H9 (cell line): ENCODE results near the gene DDAH2. TPM values are rescaled to one million over a fixed set of nuclear protein-coding genes. Genes with fewer than 3 reads are reported as not detected.

Experiments
- DNase-seq: peaks from one replicate; pipeline ENCODE4 v3.0.0-alpha.2; 2017
- H2AFZ ChIP-seq: one replicate; pipeline ENCODE4 v1.6.1; 2013; ENCODE audit warnings: mild to moderate bottlenecking, low read length, control low read depth, moderate library complexity
- H2AK5ac ChIP-seq: 2 replicates; pipeline ENCODE4 v1.6.1; 2013; ENCODE audit warnings: low read length, control low read depth, mixed read lengths; ENCODE audit not compliant: insufficient read length
- H2BK120ac ChIP-seq: one replicate; pipeline ENCODE4 v1.6.1; 2013; ENCODE audit warnings: low read depth, mild to moderate bottlenecking, low read length, control low read depth, inconsistent platforms; ENCODE audit not compliant: poor library complexity, severe bottlenecking
- H2BK12ac ChIP-seq: 2 replicates; pipeline ENCODE4 v1.6.1; 2013; ENCODE audit warnings: low read length, control low read depth, mixed read lengths, low read depth; ENCODE audit not compliant: insufficient read length
- H2BK15ac ChIP-seq: 2 replicates; pipeline ENCODE4 v1.6.1; 2013; ENCODE audit warnings: low read depth, low read length, control low read depth
- H2BK20ac ChIP-seq: one replicate; pipeline ENCODE4 v1.6.1; 2013; ENCODE audit warnings: low read depth, mild to moderate bottlenecking, low read length, control low read depth, inconsistent platforms; ENCODE audit not compliant: poor library complexity, severe bottlenecking
- H2BK5ac ChIP-seq: 2 replicates; pipeline ENCODE4 v1.6.1; 2013; ENCODE audit warnings: low read length, control low read depth, mixed read lengths; ENCODE audit not compliant: insufficient read length
- H3K14ac ChIP-seq: 2 replicates; pipeline ENCODE4 v1.6.1; 2013; ENCODE audit warnings: low read length, control low read depth; ENCODE audit not compliant: insufficient read depth
- H3K18ac ChIP-seq: 2 replicates; pipeline ENCODE4 v1.6.1; 2013; ENCODE audit warnings: low read depth, mild to moderate bottlenecking, mixed read lengths, low read length, control low read depth; ENCODE audit not compliant: insufficient read length
- H3K23ac ChIP-seq: 2 replicates; pipeline ENCODE4 v1.6.1; 2013; ENCODE audit warnings: low read length, control low read depth, mixed read lengths, low read depth; ENCODE audit not compliant: insufficient read length
- H3K23me2 ChIP-seq: 2 replicates; pipeline ENCODE4 v1.6.1; 2013; ENCODE audit warnings: low read depth, mild to moderate bottlenecking, mixed read lengths, low read length, control low read depth; ENCODE audit not compliant: insufficient read length, poor library complexity, severe bottlenecking
- H3K27ac ChIP-seq: 2 replicates; pipeline ENCODE4 v1.5.1; 2013; ENCODE audit warnings: low read length, control low read depth, mixed read lengths, low read depth; ENCODE audit not compliant: insufficient read length
- H3K27me3 ChIP-seq: 2 replicates; pipeline ENCODE4 v1.6.1; 2013; ENCODE audit warnings: low read length, control low read depth, inconsistent platforms; ENCODE audit not compliant: insufficient read depth
- H3K4ac ChIP-seq: 2 replicates; pipeline ENCODE4 v1.6.1; 2013; ENCODE audit warnings: low read depth, mild to moderate bottlenecking, control low read depth, inconsistent platforms, low read length, moderate library complexity
- H3K4me1 ChIP-seq: 2 replicates; pipeline ENCODE4 v1.6.1; 2013; ENCODE audit warnings: low read length, control low read depth, inconsistent platforms; ENCODE audit not compliant: insufficient read depth
- H3K4me2 ChIP-seq: 2 replicates; pipeline ENCODE4 v1.6.1; 2013; ENCODE audit warnings: low read length, control low read depth, mixed read lengths; ENCODE audit not compliant: insufficient read length, insufficient read depth
- H3K56ac ChIP-seq: 2 replicates; pipeline ENCODE4 v1.6.1; 2013; ENCODE audit warnings: low read depth, mild to moderate bottlenecking, mixed read lengths, low read length, control low read depth; ENCODE audit not compliant: insufficient read length
- H3K79me1 ChIP-seq: 2 replicates; pipeline ENCODE4 v1.6.1; 2013; ENCODE audit warnings: low read depth, mild to moderate bottlenecking, moderate library complexity, low read length, control low read depth, inconsistent platforms; ENCODE audit not compliant: insufficient read depth, poor library complexity, severe bottlenecking
- H3K79me2 ChIP-seq: 2 replicates; pipeline ENCODE4 v1.6.1; 2013; ENCODE audit warnings: low read length, control low read depth, inconsistent platforms; ENCODE audit not compliant: insufficient read depth
- H3K9ac ChIP-seq: 2 replicates; pipeline ENCODE4 v1.6.1; 2013; ENCODE audit warnings: low read length, control low read depth, mixed read lengths; ENCODE audit not compliant: insufficient read length; ENCODE audit errors: extremely low read depth
- H3K9me3 ChIP-seq: one replicate; pipeline ENCODE4 v1.6.1; 2013; ENCODE audit warnings: low read depth, low read length, inconsistent platforms; ENCODE audit not compliant: control insufficient read depth
- H3T11ph ChIP-seq: one replicate; pipeline ENCODE4 v1.6.1; 2013; ENCODE audit warnings: mild to moderate bottlenecking, low read length, control low read depth, inconsistent platforms
- H4K20me1 ChIP-seq: one replicate; pipeline ENCODE4 v1.6.1; 2013; ENCODE audit not compliant: control insufficient read depth, insufficient read length, insufficient read depth
- H4K5ac ChIP-seq: 2 replicates; pipeline ENCODE4 v1.6.1; 2013; ENCODE audit warnings: low read depth, mild to moderate bottlenecking, mixed read lengths, low read length, control low read depth; ENCODE audit not compliant: insufficient read length
- H4K8ac ChIP-seq: replicated peaks from 2 replicates; pipeline ENCODE4 v1.6.1; 2013; ENCODE audit warnings: low read length, control low read depth, mixed read lengths, low read depth; ENCODE audit not compliant: insufficient read length
- H4K91ac ChIP-seq: 2 replicates; pipeline ENCODE4 v1.6.1; 2013; ENCODE audit warnings: low read depth, mild to moderate bottlenecking, moderate library complexity, mixed read lengths, low read length, control low read depth; ENCODE audit not compliant: insufficient read length
- H3K27ac Mint-ChIP-seq, 3 experiments: 2 replicates in 2 of 3; 3 replicates in 1 of 3; pipeline ENCODE4 v1.8.0; 2020 to 2021; ENCODE audit warnings: mixed read lengths in 3 of 3, mild to moderate bottlenecking in 1 of 3, moderate library complexity in 1 of 3
- H3K27me3 Mint-ChIP-seq: 2 replicates; pipeline ENCODE4 v1.8.0; 2021; ENCODE audit warnings: low read depth, mild to moderate bottlenecking, moderate library complexity, mixed read lengths
- H3K36me3 Mint-ChIP-seq, 3 experiments: 2 replicates in 2 of 3; 3 replicates in 1 of 3; pipeline ENCODE4 v1.8.0; 2020 to 2021; ENCODE audit warnings: low read depth in 3 of 3, mixed read lengths in 3 of 3; ENCODE audit not compliant: insufficient read depth in 1 of 3
- H3K4me1 Mint-ChIP-seq, 2 experiments: 2 replicates each; pipeline ENCODE4 v1.8.0; 2020; ENCODE audit warnings: mixed read lengths in 2 of 2
- H3K4me3 Mint-ChIP-seq, 2 experiments: 2 replicates in 1 of 2; 3 replicates in 1 of 2; pipeline ENCODE4 v1.8.0; 2020 to 2021; ENCODE audit warnings: mild to moderate bottlenecking in 2 of 2, mixed read lengths in 2 of 2, moderate library complexity in 1 of 2
- H3K9me3 Mint-ChIP-seq, 2 experiments: 2 replicates in 1 of 2; 3 replicates in 1 of 2; pipeline ENCODE4 v1.8.0; 2020; ENCODE audit warnings: mild to moderate bottlenecking in 2 of 2, mixed read lengths in 2 of 2, moderate library complexity in 1 of 2
- WGBS: extraction: QIAGEN DNeasy Blood & Tissue Kit; methylation state at CpG from one replicate; pipeline ENCODE4 v1.1.7; 2013; ENCODE audit warnings: missing lambda C conversion rate, low lambda C conversion rate, mixed read lengths; ENCODE audit not compliant: insufficient read length; ENCODE audit errors: extremely low coverage; 5-methylcytosine and 5-hydroxymethylcytosine counted together
- total RNA-seq: library from RNA; stranded (reverse); gene quantifications from 2 replicates; pipeline ENCODE4 v1.2.1, GENCODE V29; 2021
- TF ChIP-seq, protein P1 (sequence below): fragments of 200-600 bp; sonication (generic); conservative IDR thresholded peaks from 3 replicates; pipeline ENCODE4 v1.8.0; 2021; ENCODE audit warnings: antibody characterized with exemption, mild to moderate bottlenecking

Gene DDAH2
- total RNA-seq, 1 experiment from 2014 or later = 73.2 TPM

DNA sequence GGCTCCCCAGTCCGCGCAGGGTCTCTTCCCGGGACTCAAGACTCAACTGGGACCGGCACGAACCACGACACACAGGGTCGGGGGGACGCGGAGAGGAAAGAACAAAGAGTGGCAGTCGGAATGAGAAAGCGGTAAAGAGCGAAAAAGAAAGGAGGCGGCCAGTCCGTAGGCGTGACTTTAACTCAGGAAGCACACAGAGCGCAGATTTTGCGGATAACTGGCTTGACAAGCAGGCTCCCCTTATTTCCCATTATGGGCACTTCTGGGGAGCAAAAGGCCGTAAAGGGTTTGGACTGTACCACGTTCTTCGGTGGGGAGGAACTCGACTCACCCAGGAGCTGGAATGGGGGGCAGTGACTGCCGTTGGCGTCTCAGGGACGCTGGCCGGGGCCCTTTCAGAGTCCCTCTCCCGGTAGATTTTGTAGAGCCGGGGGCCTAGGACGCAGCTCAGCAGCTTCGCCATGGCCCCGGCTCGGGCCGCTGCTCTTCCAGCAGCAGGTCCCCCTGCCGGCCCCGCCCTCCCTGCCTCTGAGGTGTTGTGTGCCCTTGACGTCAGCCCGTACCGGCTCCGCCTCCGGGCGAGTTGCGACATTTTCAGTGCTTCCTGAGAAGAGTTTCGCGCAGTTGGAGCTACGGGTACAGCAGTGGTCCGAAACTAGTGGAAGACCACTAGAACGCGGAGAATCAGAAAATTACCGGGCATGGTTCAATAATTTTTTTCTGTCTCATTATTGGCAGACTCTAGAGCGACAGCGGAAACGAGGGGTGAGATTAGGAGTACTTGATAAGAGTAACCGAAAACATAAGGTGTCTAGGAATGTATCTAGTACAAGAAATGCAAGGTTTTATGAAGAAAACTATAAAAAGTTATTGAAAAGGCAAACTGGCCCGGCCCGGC, 26.0 kb downstream of the DDAH2 start, which contains the start of gene ABHD16A:
Gene ABHD16A, minus strand, starts transcription at position 506 of the 898 bp plus-strand sequence. Its CDS starts 43 bp downstream, at position 463.
- TF ChIP-seq, protein P1, sequence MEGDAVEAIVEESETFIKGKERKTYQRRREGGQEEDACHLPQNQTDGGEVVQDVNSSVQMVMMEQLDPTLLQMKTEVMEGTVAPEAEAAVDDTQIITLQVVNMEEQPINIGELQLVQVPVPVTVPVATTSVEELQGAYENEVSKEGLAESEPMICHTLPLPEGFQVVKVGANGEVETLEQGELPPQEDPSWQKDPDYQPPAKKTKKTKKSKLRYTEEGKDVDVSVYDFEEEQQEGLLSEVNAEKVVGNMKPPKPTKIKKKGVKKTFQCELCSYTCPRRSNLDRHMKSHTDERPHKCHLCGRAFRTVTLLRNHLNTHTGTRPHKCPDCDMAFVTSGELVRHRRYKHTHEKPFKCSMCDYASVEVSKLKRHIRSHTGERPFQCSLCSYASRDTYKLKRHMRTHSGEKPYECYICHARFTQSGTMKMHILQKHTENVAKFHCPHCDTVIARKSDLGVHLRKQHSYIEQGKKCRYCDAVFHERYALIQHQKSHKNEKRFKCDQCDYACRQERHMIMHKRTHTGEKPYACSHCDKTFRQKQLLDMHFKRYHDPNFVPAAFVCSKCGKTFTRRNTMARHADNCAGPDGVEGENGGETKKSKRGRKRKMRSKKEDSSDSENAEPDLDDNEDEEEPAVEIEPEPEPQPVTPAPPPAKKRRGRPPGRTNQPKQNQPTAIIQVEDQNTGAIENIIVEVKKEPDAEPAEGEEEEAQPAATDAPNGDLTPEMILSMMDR = no peak
- H3K23me2 ChIP-seq = peaks cover 6% of the 10 kb centered on the region
- H3K9ac ChIP-seq = peak within 1 kb of the TSS; percentile 79
- no peak within 1 kb of the TSS for H4K5ac ChIP-seq
- no peak within 1 kb of the TSS for H2BK20ac ChIP-seq
- H3T11ph ChIP-seq = no peak within 1 kb of the TSS
- Mint-ChIP-seq H3K4me3 (peak within 1 kb of the TSS; percentile 96 to 98), H3K9me3 (no peaks in the 10 kb centered on the region; a peak in 1 of 5 replicates), H3K27me3 (peaks cover 1% of the 10 kb centered on the region; the same call in 1 of the 2 replicates), H3K27ac (peak within 1 kb of the TSS; percentile 91 to 96 (median 96)), H3K4me1 (peaks cover 11% of the 10 kb centered on the region in 2 experiments), H3K36me3 (peaks cover 0 to 18% (median 4%) of the 10 kb centered on the region in 3 experiments; a peak in 4 of 7 replicates)
- no peak within 1 kb of the TSS; the same call in 1 of the 2 replicates for H3K4ac ChIP-seq
- H2AFZ ChIP-seq = peak within 1 kb of the TSS; percentile 43
- no peak within 1 kb of the TSS for H4K91ac ChIP-seq
- H2BK5ac ChIP-seq = no peak within 1 kb of the TSS
- H3K56ac ChIP-seq = no peak within 1 kb of the TSS
- no peak within 1 kb of the TSS for H2BK120ac ChIP-seq
- H3K79me1 ChIP-seq = peaks cover 6% of the 10 kb centered on the region
- no peaks in the 10 kb centered on the region for H3K9me3 ChIP-seq
- H3K23ac ChIP-seq = no peak within 1 kb of the TSS
- no peak within 1 kb of the TSS for H3K27ac ChIP-seq
- peaks cover 4% of the 10 kb centered on the region; the same call in 1 of the 2 replicates for H3K4me1 ChIP-seq
- H3K4me2 ChIP-seq = peak within 1 kb of the TSS; percentile 91
- no CpG with 5 or more reads among the region's 54 CpGs for WGBS
- peak; percentile 99 for DNase-seq
- peak within 1 kb of the TSS; percentile 81 for H3K14ac ChIP-seq
- H4K20me1 ChIP-seq = no peaks in the 10 kb centered on the region
- H3K18ac ChIP-seq = peak within 1 kb of the TSS; percentile 94
- no peak within 1 kb of the TSS for H2BK12ac ChIP-seq
- H3K79me2 ChIP-seq = peaks cover 2% of the 10 kb centered on the region; the same call in 1 of the 2 replicates
- no peaks in the 10 kb centered on the region for H3K27me3 ChIP-seq
- no peak within 1 kb of the TSS for H2BK15ac ChIP-seq
- H4K8ac ChIP-seq = no peak within 1 kb of the TSS
- H2AK5ac ChIP-seq = no peak within 1 kb of the TSS
